Glutamatergic neuron (in vitro differentiated cells): ENCODE measurements around the gene DNAH8. TPM values are rescaled to one million over a fixed set of nuclear protein-coding genes. Genes with fewer than 3 reads are reported as not detected.

ENCODE experiments used
- DNase-seq: peaks from one replicate; pipeline ENCODE4 v3.0.0; 2022
- H3K27ac Mint-ChIP-seq: one replicate; pipeline ENCODE4 v1.8.0; 2020; ENCODE audit warnings: mild to moderate bottlenecking, mixed read lengths, inconsistent platforms; ENCODE audit not compliant: unreplicated experiment
- H3K27me3 Mint-ChIP-seq: one replicate; pipeline ENCODE4 v1.8.0; 2020; ENCODE audit warnings: mild to moderate bottlenecking, moderate library complexity, mixed read lengths, inconsistent platforms; ENCODE audit not compliant: unreplicated experiment
- H3K36me3 Mint-ChIP-seq: one replicate; pipeline ENCODE4 v1.8.0; 2020; ENCODE audit warnings: mild to moderate bottlenecking, mixed read lengths, inconsistent platforms; ENCODE audit not compliant: unreplicated experiment
- H3K4me1 Mint-ChIP-seq: one replicate; pipeline ENCODE4 v1.8.0; 2020; ENCODE audit warnings: mild to moderate bottlenecking, low read depth, mixed read lengths, inconsistent platforms; ENCODE audit not compliant: unreplicated experiment
- H3K4me3 Mint-ChIP-seq: one replicate; pipeline ENCODE4 v1.8.0; 2020; ENCODE audit warnings: mild to moderate bottlenecking, mixed read lengths, inconsistent platforms; ENCODE audit not compliant: unreplicated experiment
- H3K9me3 Mint-ChIP-seq: one replicate; pipeline ENCODE4 v1.8.0; 2020; ENCODE audit warnings: mild to moderate bottlenecking, moderate library complexity, mixed read lengths, inconsistent platforms; ENCODE audit not compliant: unreplicated experiment
- CTCF ChIP-seq: fragments of 200-600 bp; sonication (generic); IDR thresholded peaks from one replicate; pipeline ENCODE4 v1.5.0; 2021; ENCODE audit not compliant: partially characterized antibody, unreplicated experiment
- total RNA-seq: library from RNA; stranded (reverse); fragmentation: NEBNext Ultra II Directional; extraction: Animal tissue kit (Norgen Biotek cat#: 25700); gene quantifications from one replicate; pipeline ENCODE4 v1.2.1, GENCODE V29; 2021; ENCODE audit not compliant: unreplicated experiment

Gene DNAH8
- total RNA-seq, 1 donor from 2014 or later = not detected

GRCh38 chr6:38843798-38844197, 128.7 kb downstream of the DNAH8 start:
- H3K4me1 Mint-ChIP-seq = no peaks in the 10 kb centered on the region
- no peak overlapping the region for H3K4me3 Mint-ChIP-seq
- no peak for TF ChIP-seq CTCF
- no peak for DNase-seq
- no peaks in the 10 kb centered on the region for H3K9me3 Mint-ChIP-seq
- no peaks in the 10 kb centered on the region for H3K36me3 Mint-ChIP-seq
- no peaks in the 10 kb centered on the region for H3K27me3 Mint-ChIP-seq
- H3K27ac Mint-ChIP-seq = no peak overlapping the region

- no peak for DNase-seq
- Mint-ChIP-seq H3K36me3 (no peaks in the 10 kb centered on the region), H3K27ac (no peak overlapping the region)
These were observed 130.8 kb downstream of the DNAH8 start for GRCh38 chr6:38845931-38846330.

GRCh38 chr6:38846361-38846760, 131.2 kb downstream of the DNAH8 start:
- Mint-ChIP-seq H3K4me1 (peaks cover 2% of the 10 kb centered on the region), H3K36me3 (no peaks in the 10 kb centered on the region)
- no peak for TF ChIP-seq CTCF

More at GRCh38 chr6:38845931-38846330, 130.8 kb downstream of the DNAH8 start:
- Mint-ChIP-seq H3K4me1 (no peaks in the 10 kb centered on the region), H3K9me3 (no peaks in the 10 kb centered on the region), H3K27me3 (no peaks in the 10 kb centered on the region), H3K4me3 (no peak overlapping the region)
- no peak for TF ChIP-seq CTCF

GRCh38 chr6:38846844-38847243, 131.7 kb downstream of the DNAH8 start:
- Mint-ChIP-seq H3K27ac (no peak overlapping the region), H3K27me3 (no peaks in the 10 kb centered on the region), H3K9me3 (no peaks in the 10 kb centered on the region), H3K36me3 (no peaks in the 10 kb centered on the region), H3K4me3 (no peak overlapping the region), H3K4me1 (peaks cover 2% of the 10 kb centered on the region)
- no peak for DNase-seq
- TF ChIP-seq CTCF = no peak

More at GRCh38 chr6:38846361-38846760, 131.2 kb downstream of the DNAH8 start:
- Mint-ChIP-seq H3K4me3 (no peak overlapping the region), H3K27me3 (no peaks in the 10 kb centered on the region), H3K9me3 (no peaks in the 10 kb centered on the region), H3K27ac (no peak overlapping the region)
- no peak for DNase-seq

DNA sequence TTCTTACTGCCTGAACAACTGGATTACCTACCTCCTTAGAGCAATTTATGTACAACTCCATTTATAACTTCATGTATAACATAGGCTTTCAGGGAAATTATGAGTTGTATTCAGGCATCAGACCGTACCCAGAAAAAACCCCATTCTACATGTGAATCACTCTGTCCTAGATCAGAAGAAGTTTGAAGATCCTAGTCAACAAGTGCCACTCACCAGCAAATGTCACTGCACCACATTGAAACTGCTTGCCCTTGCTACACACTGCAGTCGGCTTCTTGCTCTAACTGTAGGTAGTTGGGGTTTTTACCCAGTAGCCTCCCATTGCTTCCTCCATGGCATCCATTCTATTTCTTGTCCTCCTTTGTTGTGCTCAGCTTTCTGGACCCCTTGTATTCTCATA, 132.4 kb downstream of the DNAH8 start:
- no peak for TF ChIP-seq CTCF
- Mint-ChIP-seq H3K36me3 (no peaks in the 10 kb centered on the region), H3K4me1 (peaks cover 6% of the 10 kb centered on the region), H3K27ac (no peak overlapping the region), H3K4me3 (no peak overlapping the region), H3K27me3 (no peaks in the 10 kb centered on the region), H3K9me3 (no peaks in the 10 kb centered on the region)
- DNase-seq = no peak
